Stimulated activated CD8-positive, alpha-beta memory T cell treated with anti-CD3 and anti-CD28 coated beads, Interleukin-4, amount 100 ng/mL, for 4 hours (primary cell): ENCODE results near the gene SPECC1.
"Not testable (repeated sequence)": the region's sequence is repeated elsewhere in the genome, so short reads cannot be mapped to it uniquely, and the experiment has no call there.

Experiments
- DNase-seq, 2 donors: peaks; one replicate each; pipeline ENCODE4 v3.0.0-alpha.2; 2020; ENCODE audit warnings: low read depth in 2 of 2, low spot score in 1 of 2

SPECC1 gene

DNA sequence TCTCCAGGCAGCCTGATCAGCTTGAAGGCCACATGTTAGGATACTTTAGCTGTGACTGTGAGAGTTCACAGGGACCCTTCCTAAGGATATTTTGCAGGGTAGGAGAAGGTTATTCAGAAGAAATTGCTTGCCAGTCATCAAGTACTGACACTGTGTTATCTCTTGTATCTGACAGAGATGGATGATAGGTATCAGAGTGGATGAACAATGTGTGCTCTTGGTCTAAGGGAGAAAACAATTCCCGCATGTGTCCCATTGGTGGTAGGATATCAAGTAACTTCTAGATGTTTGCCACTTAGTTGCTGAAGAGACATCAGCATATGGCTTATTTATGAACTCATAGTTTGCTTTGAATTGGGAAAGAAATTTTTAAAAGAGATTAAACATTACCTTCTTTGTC, 219.3 kb downstream of the SPECC1 start:
- no peak for DNase-seq

DNA sequence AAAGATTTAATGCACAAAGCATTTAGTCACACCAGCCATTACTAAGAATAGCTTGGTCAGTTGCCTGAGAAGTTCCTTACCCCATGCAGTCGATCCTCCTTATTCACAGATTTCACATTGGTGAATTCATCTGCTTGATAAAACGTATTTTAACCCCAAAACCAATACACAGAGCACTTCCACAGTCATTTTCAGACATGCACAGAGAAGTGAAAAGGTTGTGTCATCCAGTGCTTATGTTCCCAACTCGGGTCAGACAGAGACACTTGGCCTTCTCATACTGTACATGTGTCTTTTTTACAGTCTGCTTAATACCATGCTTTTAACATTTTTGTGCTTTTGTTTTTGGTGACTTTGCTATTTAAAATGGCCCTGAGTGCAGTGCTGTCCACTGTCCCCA, 219.7 kb downstream of the SPECC1 start:
- DNase-seq: no peak

DNA sequence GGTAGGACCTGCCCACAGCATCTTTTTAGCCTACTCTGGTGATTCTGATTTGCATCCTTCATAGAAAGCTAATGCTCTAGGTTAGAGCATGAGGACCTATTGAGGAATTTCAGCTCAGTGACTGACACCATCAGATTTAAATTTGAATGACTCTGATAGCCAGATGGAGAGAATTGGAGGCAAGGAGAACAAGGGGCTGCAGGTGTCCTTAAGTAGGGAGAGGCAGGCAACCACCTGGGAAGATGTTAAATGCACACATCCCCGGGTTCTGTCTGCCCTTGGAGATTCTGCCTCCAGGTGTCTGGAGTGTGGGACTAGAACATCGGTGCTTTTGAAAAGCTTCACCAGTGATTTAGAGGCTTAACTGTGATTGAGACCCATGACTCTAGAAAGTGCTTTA, 221.8 kb downstream of the SPECC1 start:
- no peak for DNase-seq

- DNase-seq: no peak
Observed at GRCh38 chr17:20232611-20233010, 223.5 kb downstream of the SPECC1 start.

DNA sequence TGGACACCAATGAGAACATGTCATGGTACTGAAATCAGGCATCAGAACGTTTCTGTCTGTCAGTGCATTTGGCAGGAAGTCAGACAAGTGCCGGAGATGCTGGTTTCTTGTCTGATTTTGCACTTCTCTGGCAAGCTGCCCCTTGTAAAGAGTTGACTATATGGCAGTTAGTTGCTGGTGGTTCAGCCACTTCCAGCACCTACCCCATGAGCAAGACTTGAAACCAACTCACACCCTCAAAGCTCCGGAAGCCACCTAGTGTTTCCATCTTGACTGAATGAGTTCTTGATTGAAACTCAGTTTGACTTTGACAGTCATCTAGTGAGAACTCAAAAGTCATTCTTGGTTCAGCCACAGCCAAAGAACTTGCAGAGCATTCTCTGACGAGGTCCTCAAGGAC, 225.1 kb downstream of the SPECC1 start:
- DNase-seq: no peak

- DNase-seq: no peak
Observed at GRCh38 chr17:20235747-20236146, 226.6 kb downstream of the SPECC1 start.

DNA sequence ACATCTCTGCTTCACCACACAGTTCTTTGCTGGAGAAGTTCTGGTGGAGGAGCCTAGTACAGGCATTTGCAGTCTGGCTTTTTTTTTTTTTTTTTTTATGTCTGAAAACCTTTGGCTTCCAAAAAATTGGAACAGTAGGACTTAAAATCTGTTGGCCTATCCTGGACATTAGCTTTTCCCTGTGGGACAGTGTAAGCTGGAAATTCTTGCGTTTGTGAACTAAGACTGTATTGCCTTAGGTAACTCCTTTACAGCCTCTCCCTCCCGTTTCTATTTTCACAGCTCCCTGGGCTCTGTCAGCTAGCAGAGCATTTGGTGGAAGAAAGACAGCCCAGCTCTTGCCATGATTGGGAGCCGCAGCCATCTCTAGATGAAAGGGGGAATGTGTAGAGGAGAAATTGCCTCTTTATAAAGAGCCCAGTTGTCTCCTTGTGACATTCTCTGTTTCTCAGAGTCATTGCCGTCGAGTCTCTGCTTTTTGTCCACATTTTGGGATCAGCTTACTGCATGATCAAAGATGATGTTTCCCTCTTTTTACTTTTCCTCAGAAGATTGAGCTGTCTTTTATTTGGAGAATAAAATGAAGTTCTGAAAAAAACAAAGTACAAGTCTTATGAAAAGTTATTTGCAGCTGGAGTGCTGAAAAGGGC, 227.5 kb downstream of the SPECC1 start:
- DNase-seq: no peak

- not testable (repeated sequence) for DNase-seq
Observed at GRCh38 chr17:20239776-20240175, 230.6 kb downstream of the SPECC1 start.

DNA sequence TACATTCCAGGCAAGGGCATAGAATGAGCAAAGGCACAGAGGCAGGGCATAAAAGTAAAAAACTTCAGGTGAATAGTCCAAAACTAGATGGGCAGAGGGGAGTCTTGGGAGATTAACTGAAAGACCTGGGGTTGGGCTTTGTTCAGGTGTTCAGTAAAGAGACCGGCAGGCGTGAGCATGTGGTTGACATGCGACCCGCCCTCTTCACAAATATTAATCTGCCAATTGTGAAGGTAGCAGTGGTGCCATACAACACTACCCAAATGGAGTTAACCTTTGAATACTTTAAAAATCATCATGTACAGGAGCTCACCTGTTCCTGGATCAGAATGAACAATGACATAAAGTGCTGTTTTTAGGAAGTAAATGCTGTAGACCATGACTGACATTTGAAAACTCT, 232.7 kb downstream of the SPECC1 start:
- no peak for DNase-seq

- no peak for DNase-seq
Observed at GRCh38 chr17:20242271-20242670, 233.1 kb downstream of the SPECC1 start.

- no peak for DNase-seq
Observed at GRCh38 chr17:20243524-20243923, 234.4 kb downstream of the SPECC1 start.

- DNase-seq: no peak
Observed at GRCh38 chr17:20244671-20245070, 235.5 kb downstream of the SPECC1 start.

DNA sequence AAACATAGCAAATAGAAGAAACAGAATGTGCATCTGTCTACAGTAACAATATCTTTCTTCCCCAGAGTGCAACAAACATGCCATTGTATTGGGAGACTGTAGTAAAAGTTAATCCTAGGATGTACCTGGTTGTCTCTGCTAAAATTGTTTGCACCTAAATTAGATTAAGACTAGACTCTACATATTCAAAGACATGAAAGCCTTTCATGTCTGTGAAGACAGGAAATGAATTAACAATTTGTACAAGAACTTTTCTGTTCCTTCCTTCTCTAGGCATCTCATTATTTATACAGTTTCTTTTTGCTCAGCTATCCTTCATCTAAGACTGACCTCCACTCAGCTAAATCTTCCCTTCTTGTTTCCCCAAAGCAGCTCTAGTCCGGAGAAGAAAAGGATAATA, 237.5 kb downstream of the SPECC1 start:
- DNase-seq: no peak

DNA sequence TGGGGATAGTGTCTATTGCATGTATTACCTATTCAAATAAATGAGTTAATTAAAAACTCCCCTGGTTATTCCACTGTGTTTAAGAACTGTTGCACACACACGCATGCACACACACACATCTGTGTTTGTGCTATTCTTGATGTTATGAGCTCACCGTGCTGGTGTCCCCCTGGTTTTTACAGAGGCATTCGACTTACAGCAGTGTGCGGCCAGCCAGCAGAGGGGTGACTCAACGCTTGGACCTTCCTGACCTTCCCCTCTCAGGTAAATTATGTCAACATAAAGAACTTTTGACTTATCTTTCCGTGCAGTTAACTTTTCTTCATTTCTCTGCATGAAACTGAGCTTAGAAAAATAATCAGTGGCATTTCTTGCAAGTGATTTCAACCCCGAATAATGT, 244.2 kb downstream of the SPECC1 start:
- DNase-seq: no peak

DNA sequence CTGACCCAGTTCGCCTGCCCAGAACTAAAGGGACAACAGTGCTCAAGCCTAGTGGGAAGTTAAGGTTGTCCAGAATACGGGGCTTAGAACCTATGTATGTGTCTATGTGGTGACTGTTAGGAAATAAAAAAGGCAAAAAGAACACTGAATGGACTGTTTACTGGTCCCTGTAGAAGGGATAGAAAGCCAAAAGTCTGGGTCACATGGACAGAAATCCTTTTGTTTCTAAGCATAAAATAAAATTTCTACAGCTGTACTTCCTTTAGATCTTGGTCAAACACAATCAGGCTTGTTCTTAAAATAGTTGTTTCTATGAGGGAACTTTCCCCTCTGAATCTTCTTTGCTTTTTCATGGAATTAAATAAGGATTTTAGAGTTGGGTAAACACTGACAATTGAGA, 245.4 kb downstream of the SPECC1 start:
- DNase-seq: no peak

DNA sequence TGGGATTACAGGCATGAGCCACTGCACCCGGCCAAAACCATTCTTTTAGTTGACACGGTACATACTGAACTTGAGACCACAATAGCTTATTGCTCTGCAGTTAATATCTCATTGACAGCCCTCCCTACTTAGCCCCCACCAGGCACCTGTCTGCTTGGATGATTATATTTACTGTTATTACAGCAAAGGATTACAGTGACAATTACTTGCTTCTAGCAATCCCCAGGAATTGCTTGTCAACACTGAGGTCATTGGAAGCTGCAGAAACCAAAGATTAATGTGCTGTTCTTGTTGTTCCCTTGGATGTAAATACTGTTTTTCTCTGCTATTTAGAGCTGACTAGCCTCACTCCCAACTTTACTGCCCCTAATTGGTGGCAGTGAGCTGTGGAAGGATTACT, 247.0 kb downstream of the SPECC1 start:
- DNase-seq: no peak

GRCh38 chr17:20257008-20257407, 247.8 kb downstream of the SPECC1 start:
- no peak for DNase-seq

DNA sequence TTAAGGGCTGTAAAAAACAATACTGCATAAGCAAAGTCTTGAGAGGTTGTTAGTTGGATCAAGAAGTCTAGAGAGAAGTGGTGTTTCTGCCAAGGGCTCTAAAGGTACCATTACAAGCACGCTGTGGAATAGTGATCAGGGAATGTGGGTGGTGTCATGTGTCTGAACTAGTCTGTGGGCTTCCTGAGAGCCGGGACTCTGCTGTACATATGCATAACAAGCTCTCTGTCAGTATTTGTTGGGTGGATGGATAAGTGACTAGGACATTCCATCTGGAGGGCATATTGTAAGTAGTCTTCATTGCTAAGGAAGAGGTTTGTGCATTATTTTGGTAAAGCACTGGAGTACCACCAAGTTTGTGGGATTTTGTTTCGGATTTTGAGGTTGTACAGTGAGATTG, 248.6 kb downstream of the SPECC1 start:
- no peak for DNase-seq

GRCh38 chr17:20259668-20260067, 250.5 kb downstream of the SPECC1 start:
- DNase-seq: no peak

DNA sequence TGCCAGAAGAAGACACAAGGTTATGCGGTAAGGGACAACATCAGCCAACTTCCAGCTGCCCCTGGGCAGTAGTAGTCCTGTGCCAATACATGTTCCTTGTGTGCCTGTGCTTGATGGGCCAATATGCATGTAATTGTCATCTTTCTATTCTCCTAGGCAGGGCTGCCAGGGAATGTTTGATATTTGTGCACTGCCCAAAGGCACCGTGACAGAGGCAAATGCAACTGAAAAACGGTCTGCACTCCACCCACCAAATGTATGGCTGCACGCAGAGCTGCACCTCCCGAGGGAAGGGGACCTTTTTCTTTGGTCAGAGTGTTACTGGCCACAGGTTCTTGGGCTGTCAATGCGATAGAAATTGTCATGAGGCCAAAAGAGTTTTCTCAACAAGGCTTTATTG, 251.1 kb downstream of the SPECC1 start:
- DNase-seq: no peak

DNA sequence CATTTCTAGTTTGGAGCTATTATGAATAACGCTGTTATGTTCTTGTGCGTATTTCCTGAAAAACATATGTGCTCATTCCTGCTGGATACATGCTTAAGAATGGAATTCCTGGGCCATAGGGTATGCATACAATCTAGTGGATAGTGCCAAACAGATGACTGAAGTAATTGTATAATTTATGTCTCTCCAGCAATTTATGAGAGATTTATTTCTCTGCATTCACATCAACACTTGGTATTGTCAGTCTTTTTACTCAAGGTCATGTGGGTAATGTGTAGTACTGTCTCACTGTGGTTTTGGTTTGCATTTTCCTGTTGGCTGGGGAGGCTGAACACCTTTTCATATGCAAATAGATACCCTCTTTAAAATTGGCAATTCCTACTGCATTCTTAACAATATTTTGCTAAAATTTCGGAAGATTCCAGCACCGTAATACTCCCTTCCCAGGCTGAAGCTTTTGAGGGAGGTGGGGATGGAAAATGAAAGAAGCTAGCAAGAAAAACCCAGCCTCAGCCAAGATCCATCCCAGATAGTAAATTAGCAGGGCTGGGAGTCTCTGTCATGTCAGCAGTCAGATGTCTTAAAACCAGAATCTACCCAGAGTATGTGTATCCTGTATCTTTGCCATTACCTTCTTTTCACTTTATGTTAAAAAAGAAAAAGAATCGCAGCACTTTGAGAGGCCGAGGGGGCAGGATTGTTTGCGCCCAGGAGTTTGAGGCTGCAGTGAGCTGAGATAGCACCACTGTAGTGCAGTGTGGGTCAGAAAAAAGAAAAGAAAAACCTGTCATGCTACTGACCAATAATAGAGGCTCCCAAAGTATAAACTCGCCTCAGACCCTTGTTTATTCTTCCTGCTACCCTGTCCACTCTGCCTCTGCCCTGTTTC, 253.3 kb downstream of the SPECC1 start:
- DNase-seq: no peak

GRCh38 chr17:20263115-20263433, 253.9 kb downstream of the SPECC1 start:
- not testable (repeated sequence) for DNase-seq

DNA sequence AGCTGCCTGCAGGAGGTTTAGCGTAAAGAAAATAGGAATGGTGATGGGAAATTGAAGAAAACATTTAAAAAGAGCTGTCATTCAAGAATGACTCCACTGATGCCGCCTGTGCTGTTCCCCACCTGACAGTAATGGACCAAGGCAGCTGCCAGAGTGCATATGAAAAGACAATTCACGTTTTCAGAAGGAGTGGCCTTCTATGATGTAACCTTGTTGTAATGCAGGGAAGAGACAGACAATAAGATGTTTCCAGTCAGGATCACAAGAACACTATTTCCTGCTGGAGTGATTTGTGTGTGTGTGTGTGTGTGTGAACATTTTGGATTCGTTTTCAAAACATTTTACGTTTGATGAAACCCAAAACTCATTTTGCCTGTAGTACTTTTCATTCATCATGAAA, 254.4 kb downstream of the SPECC1 start:
- DNase-seq: no peak
